K562 (cell line): ENCODE results near the gene CHD6. TPM values are rescaled to one million over a fixed set of nuclear protein-coding genes. Genes with fewer than 3 reads are reported as not detected.

Source experiments
- ATAC-seq: fragments of 200-7000 bp; cut with Tn5 transposase; 3 replicates; pipeline ENCODE4 v1.9.1; 2020; ENCODE audit warnings: moderate library complexity
- BruUV-seq: library from RNA; stranded (reverse); fragments of 400-500 nt; replicated peaks from 2 replicates; lab custom pipeline; 2021; lab: Mats Ljungman, UMichigan
- CTCF ChIA-PET: fragments of 300-600 bp; formaldehyde crosslinking; extraction: SDS; loops from one replicate; lab custom pipeline; 2021; ENCODE audit warnings: low intra/inter-chr PET ratio; lab: Yijun Ruan, JAX
- POLR2A ChIA-PET: fragments of 300-600, 350-650 bp; sonication (Branson Sonifier 250); formaldehyde crosslinking; extraction: SDS; loops from one replicate; lab custom pipeline; 2021; ENCODE audit warnings: antibody characterized with exemption, inconsistent platforms; lab: Yijun Ruan, JAX
- DNase-seq, 4 experiments: peaks; one replicate each; pipeline versions ENCODE4 v3.0.0 to v3.0.0-alpha.2; 2011 to 2018; ENCODE audit warnings: low spot score in 3 of 4, mixed read lengths in 3 of 4; ENCODE audit errors: extremely low read depth in 1 of 4
- FAIRE-seq: peaks from 2 replicates; lab custom pipeline; 2011; peaks lifted over from hg19 to GRCh38; lab: Jason Lieb, UNC
- H2AFZ ChIP-seq: 2 replicates; pipeline ENCODE4 v1.6.0; 2011; ENCODE audit warnings: low read depth, low read length, control low read depth, inconsistent platforms
- H3K27ac ChIP-seq: fragments of 200-600 bp; 3 replicates; pipeline ENCODE4 v1.8.0; 2011; ENCODE audit warnings: low read depth, mild to moderate bottlenecking, control low read depth, inconsistent platforms, low read length, moderate library complexity, mixed read lengths; ENCODE audit errors: extremely low read depth
- H3K27me3 ChIP-seq, 2 experiments: fragments of 300-600 bp in 1 of 2; 2 replicates in 1 of 2; 3 replicates in 1 of 2; pipeline versions ENCODE4 v1.6.0 to v1.8.0; 2011; ENCODE audit warnings: inconsistent platforms in 2 of 2, low read length in 2 of 2, mild to moderate bottlenecking in 1 of 2, mixed read lengths in 1 of 2, moderate library complexity in 1 of 2; ENCODE audit not compliant: control insufficient read depth in 2 of 2, insufficient read depth in 2 of 2
- H3K36me3 ChIP-seq: fragments of 300-600 bp; 3 replicates; pipeline ENCODE4 v1.8.0; 2011; ENCODE audit warnings: mild to moderate bottlenecking, low read length, inconsistent platforms; ENCODE audit not compliant: control insufficient read depth, insufficient read depth
- H3K4me1 ChIP-seq, 2 experiments: fragments of 200-600 bp in 1 of 2; replicated peaks in 1 of 2; 2 replicates in 1 of 2; 3 replicates in 1 of 2; pipeline versions ENCODE4 v1.5.1 to v1.8.0; 2011; ENCODE audit warnings: inconsistent platforms in 2 of 2, low read length in 2 of 2, mild to moderate bottlenecking in 1 of 2, mixed read lengths in 1 of 2, moderate library complexity in 1 of 2; ENCODE audit not compliant: control insufficient read depth in 2 of 2, insufficient read depth in 2 of 2
- H3K4me2 ChIP-seq: 2 replicates; pipeline ENCODE4 v1.6.1; 2011; ENCODE audit warnings: low read length, control low read depth, inconsistent platforms, mixed read lengths; ENCODE audit not compliant: insufficient read depth
- H3K4me3 ChIP-seq: fragments of 200-600 bp; sonication (generic), shearing (Covaris generic); 2 replicates; pipeline ENCODE4 v1.5.1; 2016; ENCODE audit warnings: control low read depth, inconsistent platforms
- H3K79me2 ChIP-seq: fragments of 200-600 bp; 3 replicates; pipeline ENCODE4 v1.8.0; 2011; ENCODE audit warnings: low read length, inconsistent platforms; ENCODE audit not compliant: control insufficient read depth, insufficient read depth
- H3K9ac ChIP-seq, 2 experiments: 2 replicates each; pipeline versions ENCODE4 v1.6.0 to v1.6.1; 2011; ENCODE audit warnings: low read depth in 2 of 2, low read length in 2 of 2, control low read depth in 1 of 2, inconsistent platforms in 1 of 2, mild to moderate bottlenecking in 1 of 2, mixed read lengths in 1 of 2; ENCODE audit not compliant: insufficient read depth in 1 of 2
- H3K9me1 ChIP-seq: one replicate; pipeline ENCODE4 v1.6.0; 2011; ENCODE audit warnings: inconsistent platforms, mild to moderate bottlenecking, low read length, moderate library complexity; ENCODE audit not compliant: control insufficient read depth, insufficient read depth
- H3K9me3 ChIP-seq: replicated peaks from 2 replicates; pipeline ENCODE4 v1.5.1; 2011; ENCODE audit warnings: low read depth, low read length, inconsistent platforms; ENCODE audit not compliant: control insufficient read depth, insufficient read depth
- H4K20me1 ChIP-seq: replicated peaks from 2 replicates; pipeline ENCODE4 v1.6.1; 2011; ENCODE audit warnings: low read length, inconsistent platforms, mixed read lengths; ENCODE audit not compliant: control insufficient read depth, insufficient read depth
- CBX3 ChIP-seq, 2 experiments: IDR thresholded peaks; 1 replicate in 1 of 2; 2 replicates in 1 of 2; pipeline ENCODE4 v1.6.1; 2012; ENCODE audit warnings: inconsistent platforms in 2 of 2, low read length in 2 of 2, borderline replicate concordance in 1 of 2, control low read depth in 1 of 2
- ETV6 ChIP-seq, 3 experiments: fragments of 150-350 bp in 1 of 3; sonication (generic) in 1 of 3; formaldehyde crosslinking in 1 of 3; IDR thresholded peaks; 2 replicates each; pipeline versions ENCODE4 v1.6.1 to v1.8.0; 2014 to 2022; ENCODE audit warnings: borderline replicate concordance in 2 of 3, low read depth in 2 of 3, antibody characterized with exemption in 1 of 3, low read length in 1 of 3, mild to moderate bottlenecking in 1 of 3, missing genetic modification reagents in 1 of 3
- EZH2 ChIP-seq: IDR thresholded peaks from 2 replicates; pipeline ENCODE4 v1.6.1; 2012; ENCODE audit warnings: low read depth, mild to moderate bottlenecking, inconsistent platforms, low read length, borderline replicate concordance
- FOSL1 ChIP-seq: fragments of 200-800 bp; sonication (Bioruptor generic); conservative IDR thresholded peaks from 2 replicates; pipeline ENCODE4 v1.6.1; 2016; ENCODE audit warnings: missing genetic modification characterization, missing compliant biosample characterization
- HDGF ChIP-seq: fragments of 450-650 bp; IDR thresholded peaks from 2 replicates; pipeline ENCODE4 v1.6.1; 2016
- HNRNPUL1 ChIP-seq: fragments of 200-400 bp; formaldehyde crosslinking; IDR thresholded peaks from 2 replicates; pipeline ENCODE4 v1.6.1; 2017; ENCODE audit warnings: low read length
- KDM5B ChIP-seq: fragments of 200-600 bp; sonication (generic); IDR thresholded peaks from 2 replicates; pipeline ENCODE4 v1.6.1; 2012; ENCODE audit warnings: low read depth, mild to moderate bottlenecking, moderate library complexity, low read length, control low read depth, inconsistent platforms; ENCODE audit not compliant: insufficient replicate concordance
- KLF6 ChIP-seq: fragments of 250-450 bp; sonication (Bioruptor Pico); IDR thresholded peaks from 2 replicates; pipeline ENCODE4 v1.4.0; 2020; ENCODE audit warnings: mild to moderate bottlenecking, moderate library complexity, borderline replicate concordance
- NCOR1 ChIP-seq: fragments of 450-650 bp; IDR thresholded peaks from 2 replicates; pipeline ENCODE4 v1.6.1; 2016; ENCODE audit warnings: mild to moderate bottlenecking, moderate library complexity
- NFE2L1 ChIP-seq: fragments of 450-650 bp; IDR thresholded peaks from 2 replicates; pipeline ENCODE4 v1.6.1; 2016; ENCODE audit warnings: missing genetic modification characterization, low read depth, mild to moderate bottlenecking, missing compliant biosample characterization, moderate library complexity, borderline replicate concordance
- NFRKB ChIP-seq: fragments of 450-650 bp; IDR thresholded peaks from 2 replicates; pipeline ENCODE4 v1.6.1; 2016; ENCODE audit warnings: low read depth
- PCBP1 ChIP-seq: fragments of 200-400 bp; formaldehyde crosslinking; IDR thresholded peaks from 2 replicates; pipeline ENCODE4 v1.6.1; 2018; ENCODE audit warnings: mild to moderate bottlenecking, low read depth, low read length; ENCODE audit not compliant: poor library complexity, severe bottlenecking
- PHF20 ChIP-seq: fragments of 450-650 bp; IDR thresholded peaks from 2 replicates; pipeline ENCODE4 v1.6.1; 2018; ENCODE audit not compliant: partially characterized antibody
- SMARCA4 ChIP-seq: fragments of 450-650 bp; IDR thresholded peaks from 2 replicates; pipeline ENCODE4 v1.6.1; 2016
- SOX6 ChIP-seq: fragments of 450-650 bp; IDR thresholded peaks from 2 replicates; pipeline ENCODE4 v1.6.1; 2014; ENCODE audit warnings: mild to moderate bottlenecking
- SREBF2 ChIP-seq: sonication (generic); formaldehyde crosslinking; IDR thresholded peaks from 2 replicates; pipeline ENCODE4 v1.4.0; 2020; ENCODE audit warnings: mild to moderate bottlenecking, missing genetic modification reagents
- ZNF174 ChIP-seq: fragments of 250-450 bp; sonication (Bioruptor Pico); IDR thresholded peaks from 2 replicates; pipeline ENCODE4 v1.4.0; 2020; ENCODE audit warnings: mild to moderate bottlenecking
- ZNF324 ChIP-seq: fragments of 250-450 bp; sonication (Bioruptor Pico); IDR thresholded peaks from 2 replicates; pipeline ENCODE4 v1.4.0; 2020; ENCODE audit warnings: mild to moderate bottlenecking
- ZNF668 ChIP-seq: fragments of 250-450 bp; sonication (Bioruptor Pico); IDR thresholded peaks from 2 replicates; pipeline ENCODE4 v1.8.0; 2022; ENCODE audit warnings: mild to moderate bottlenecking, inconsistent platforms
- ZNF785 ChIP-seq: fragments of 250-450 bp; sonication (Bioruptor Pico); IDR thresholded peaks from 2 replicates; pipeline ENCODE4 v1.4.0; 2020; ENCODE audit warnings: mild to moderate bottlenecking
- ZNF830 ChIP-seq: fragments of 250-450 bp; sonication (Bioruptor Pico); IDR thresholded peaks from 2 replicates; pipeline ENCODE4 v1.5.0; 2021; ENCODE audit warnings: mild to moderate bottlenecking
- ZZZ3 ChIP-seq: fragments of 450-650 bp; IDR thresholded peaks from 2 replicates; pipeline ENCODE4 v1.6.1; 2016; ENCODE audit warnings: antibody characterized with exemption, mild to moderate bottlenecking, moderate library complexity
- WGBS: fragments of 100-300 bp; shearing (Covaris generic); methylation state at CpG from one replicate; pipeline ENCODE4 v1.1.6; 2016; ENCODE audit warnings: low coverage, mixed read lengths; ENCODE audit not compliant: insufficient coverage; ENCODE audit errors: missing lambda C conversion rate; 5-methylcytosine and 5-hydroxymethylcytosine counted together
- in situ Hi-C: fragments of 300-500 bp; cut with MboI; formaldehyde crosslinking; loops from 4 replicates; pipeline ENCODE4 v1.15.0; 2018; ENCODE audit warnings: inconsistent platforms, mixed read lengths
- intact Hi-C: fragments of 100-400 bp; cut with micrococcal nuclease; formaldehyde crosslinking; loops from 2 replicates; pipeline ENCODE4 v1.14.2; 2022
- polyA plus RNA-seq, 8 experiments: library from polyadenylated mRNA; depleted of rRNA in 4 of 8; stranded (reverse) in 5 of 8; unstranded in 3 of 8; fragments of >200 nt; fragmentation: Nextera tagmentation in 2 of 8; fragmentation: Illumina TruSeq in 1 of 8; extraction: Ambion mirVana in 2 of 8; extraction: Trizol in 1 of 8; gene quantifications; 2 replicates each; pipeline versions ENCODE4 v1.2.1 to v1.2.3, GENCODE V29; 2011 to 2014; ENCODE audit warnings: inconsistent platforms in 1 of 8, missing spikeins in 1 of 8
- total RNA-seq, 7 experiments: library from RNA; depleted of rRNA in 6 of 7; stranded (reverse); fragments of >200 nt in 6 of 7; fragmentation: Illumina TruSeq in 2 of 7; extraction: Trizol in 2 of 7; gene quantifications; 2 replicates each; pipeline versions ENCODE4 v1.2.1 to v1.2.3, GENCODE V29; 2011 to 2021; ENCODE audit warnings: low replicate concordance in 1 of 7
- TF ChIP-seq, protein P1 (sequence below): fragments of 250-450 bp; sonication (Bioruptor Pico); IDR thresholded peaks from 2 replicates; pipeline ENCODE4 v1.5.0; 2021; ENCODE audit warnings: mild to moderate bottlenecking, moderate library complexity

The CHD6 gene
- total and polyA plus RNA-seq, 9 of the 15 experiments (the other 6 are each of a cell fraction or from before 2014, with no cell fraction given), result 3.9 to 24.2 (median 12.8) TPM

DNA sequence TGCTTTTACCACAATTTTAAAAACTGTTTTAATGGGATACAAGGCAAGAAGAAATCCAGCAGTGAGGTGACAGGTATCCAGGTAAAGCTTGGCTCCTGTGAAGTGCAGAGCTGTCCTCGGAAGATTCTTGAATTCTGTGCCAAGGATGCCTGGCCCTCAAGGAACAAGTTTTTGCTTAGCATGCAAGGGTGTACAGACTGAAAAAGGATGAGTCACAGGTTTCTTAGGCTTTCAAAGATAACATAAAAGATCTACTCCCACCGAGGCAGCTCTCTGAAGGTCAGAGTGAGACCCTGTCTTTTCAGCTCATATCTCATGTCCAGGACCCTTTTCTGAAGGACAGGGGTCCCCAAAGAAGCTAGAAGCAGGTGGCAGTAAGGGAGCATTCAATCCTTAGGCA lies 83.3 kb downstream of the CHD6 start:
- H3K4me2 ChIP-seq, result peak overlapping the region; percentile 7
- ATAC-seq (peak; percentile 33; the same call in 2 of the 3 replicates), FAIRE-seq (peak; percentile 35), DNase-seq (peak in 2 of 4 experiments; percentile 23 to 42)
- no TSS peak for BruUV-seq
- H4K20me1 ChIP-seq, result no peaks in the 10 kb centered on the region
- H3K4me3 ChIP-seq, result no peak overlapping the region
- H3K79me2 ChIP-seq, result peaks cover 19% of the 10 kb centered on the region
- H3K9me3 ChIP-seq, result peaks cover 10% of the 10 kb centered on the region
- H3K9me1 ChIP-seq, result no peaks in the 10 kb centered on the region
- POLR2A ChIA-PET, result interaction anchor here (0.7 to 3.3 kb wide), 2 partner anchors 9 to 130 kb away, joined by 3 to 15 read pairs; no protein-coding TSS in a partner anchor
- in situ Hi-C loops (no loop called here), intact Hi-C loops (no loop called here)
- H2AFZ ChIP-seq, result no peak overlapping the region
- no peaks in the 10 kb centered on the region for H3K27me3 ChIP-seq
- 17% methylated on average over 2 of the region's 2 CpGs for WGBS
- H3K27ac ChIP-seq, result no peak overlapping the region; the same call in 2 of the 3 replicates
- CTCF ChIA-PET, result no interaction called here
- H3K9ac ChIP-seq, result no peak overlapping the region
- peaks cover 0 to 13% of the 10 kb centered on the region in 2 experiments; a peak in 3 of 5 replicates for H3K4me1 ChIP-seq
- peaks cover 16% of the 10 kb centered on the region for H3K36me3 ChIP-seq
- TF ChIP-seq ZNF830 (CRISPR knock-in tag), result no peak
- TF ChIP-seq ZNF174 (CRISPR knock-in tag), result no peak
- TF ChIP-seq, protein P1, sequence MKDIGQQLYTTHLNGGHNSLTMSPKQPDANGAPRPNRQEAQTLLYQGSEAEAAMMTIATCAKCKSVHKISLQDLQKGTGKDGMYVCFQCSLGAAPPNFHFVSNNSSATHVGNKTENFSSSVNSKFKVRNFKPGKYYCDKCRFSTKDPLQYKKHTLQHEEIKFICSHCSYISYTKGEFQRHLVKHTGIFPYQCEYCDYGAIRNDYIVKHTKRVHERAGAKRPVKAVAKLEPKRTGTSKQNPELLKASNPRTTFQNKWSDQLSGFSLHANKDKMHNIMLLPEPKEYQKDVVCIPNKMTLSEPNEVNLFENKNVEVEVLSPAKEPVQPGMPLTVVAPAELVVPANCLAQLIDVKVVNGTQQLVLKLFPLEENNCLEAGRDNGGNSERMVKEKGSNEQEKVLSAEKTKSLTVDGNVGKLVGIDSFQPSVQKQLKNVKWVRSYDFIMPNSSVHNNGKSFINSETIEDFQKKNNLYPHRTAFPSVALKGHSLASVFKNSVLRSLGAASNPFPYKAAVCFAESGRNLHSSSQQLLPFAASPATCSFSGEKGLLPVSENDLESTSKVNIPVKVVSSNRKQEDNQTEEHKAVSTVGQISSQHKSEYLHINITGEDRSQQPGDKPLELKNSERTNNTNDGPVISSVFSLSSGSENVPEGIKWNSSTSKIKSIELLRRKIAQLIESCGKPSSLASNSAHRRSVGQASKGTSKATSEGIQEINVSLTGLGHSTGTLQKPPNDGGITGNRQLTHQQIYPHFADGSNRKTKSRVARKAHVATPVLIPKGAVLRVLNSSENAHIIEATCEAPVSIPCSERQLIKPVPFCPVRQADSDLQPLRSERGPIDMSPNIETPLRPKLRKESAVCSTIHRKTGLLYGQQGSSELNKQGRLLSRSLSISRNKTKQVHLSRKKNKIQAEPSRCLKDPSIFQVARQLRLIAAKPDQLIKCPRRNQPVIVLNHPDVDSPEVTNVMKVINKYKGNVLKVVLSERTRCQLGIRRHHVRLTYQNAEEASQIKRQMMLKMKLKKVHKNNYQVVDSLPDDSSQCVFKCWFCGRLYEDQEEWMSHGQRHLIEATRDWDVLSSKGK (CRISPR knock-in tag), result no peak
- TF ChIP-seq ZNF668 (CRISPR knock-in tag), result no peak
- no peak for TF ChIP-seq EZH2
- TF ChIP-seq NCOR1, result no peak
- no peak for TF ChIP-seq ZZZ3
- no peak for TF ChIP-seq ZNF785 (CRISPR knock-in tag)
- TF ChIP-seq NFRKB, result no peak
- no peak for TF ChIP-seq CBX3 (IDR thresholded peaks at IDR 0.05; ENCODE audit: borderline replicate concordance in 1 of 2, low read length in 2 of 2)
- TF ChIP-seq KLF6 (CRISPR knock-in tag), result no peak
- no peak for TF ChIP-seq PHF20
- TF ChIP-seq ZNF324, result no peak
- TF ChIP-seq SMARCA4, result peak; percentile 37; the same call in 1 of the 2 replicates
- no peak for TF ChIP-seq HNRNPUL1
- no peak for TF ChIP-seq SREBF2 (CRISPR knock-in tag)
- peak; percentile 61 for TF ChIP-seq FOSL1
- TF ChIP-seq ETV6 (IDR thresholded peaks at IDR 0.05; ENCODE audit: borderline replicate concordance in 1 of 2, low read depth in 2 of 2, low read length in 1 of 2), result no peak
- no peak for TF ChIP-seq ETV6 (CRISPR knock-in tag; IDR thresholded peaks at IDR 0.05; ENCODE audit: borderline replicate concordance)
- TF ChIP-seq PCBP1, result no peak
- no peak for TF ChIP-seq KDM5B
- TF ChIP-seq SOX6, result no peak
- no peak for TF ChIP-seq NFE2L1 (tag)
- no peak for TF ChIP-seq HDGF
